Measurements from ENCODE around the gene AKAP17A. TPM values are rescaled to one million over a fixed set of nuclear protein-coding genes. Genes with fewer than 3 reads are reported as not detected.
"Not testable (repeated sequence)": the region's sequence is repeated elsewhere in the genome, so short reads cannot be mapped to it uniquely, and the experiment has no call there.

Gene AKAP17A
- polyA plus RNA-seq, 1 donor from 2014 or later, result 48.7 TPM

GRCh38 chrX:1624861-1625215 is 33.4 kb downstream of the AKAP17A start:
- H4K20me1 ChIP-seq (ENCODE audit: insufficient read depth); H3K9me3 ChIP-seq (ENCODE audit: low read length); H3K4me2 ChIP-seq (ENCODE audit: low read length); H3F3A ChIP-seq (ENCODE audit: insufficient read depth, low read length, poor library complexity, severe bottlenecking); H3K9me2 ChIP-seq (ENCODE audit: insufficient read depth, low read length); H3K27ac ChIP-seq (ENCODE audit: low read length); H3K9ac ChIP-seq (ENCODE audit: low read length); H3K79me2 ChIP-seq (replicated peaks; ENCODE audit: insufficient read depth, low read length); H3K36me3 ChIP-seq (ENCODE audit: insufficient read depth, low read length); H2AFZ ChIP-seq (ENCODE audit: low read depth, low read length); H3K27me3 ChIP-seq (ENCODE audit: insufficient read depth, low read depth, low read length); H3K4me3 ChIP-seq (ENCODE audit: low read length): not testable (repeated sequence)

- no peaks in the 10 kb centered on the region for H3K9me3 ChIP-seq (ENCODE audit: low read length)
Observed at GRCh38 chrX:1629244-1629643, 37.8 kb downstream of the AKAP17A start.

More at GRCh38 chrX:1629244-1629643, 37.8 kb downstream of the AKAP17A start:
- Histone ChIP-seq H3K4me3 (ENCODE audit: low read length) (no peak overlapping the region), H2AFZ (ENCODE audit: low read depth, low read length) (no peak overlapping the region), H3K36me3 (ENCODE audit: insufficient read depth, low read length) (no peaks in the 10 kb centered on the region), H3K9me2 (ENCODE audit: insufficient read depth, low read length) (no peaks in the 10 kb centered on the region), H3K9ac (ENCODE audit: low read length) (no peak overlapping the region), H3K79me2 (replicated peaks; ENCODE audit: insufficient read depth, low read length) (no peaks in the 10 kb centered on the region), H3K27me3 (ENCODE audit: insufficient read depth, low read depth, low read length) (no peaks in the 10 kb centered on the region), H3K4me2 (ENCODE audit: low read length) (no peak overlapping the region), H3K27ac (ENCODE audit: low read length) (no peak overlapping the region), H4K20me1 (ENCODE audit: insufficient read depth) (no peaks in the 10 kb centered on the region), H3F3A (ENCODE audit: insufficient read depth, low read length, poor library complexity, severe bottlenecking) (no peaks in the 10 kb centered on the region)
- TF ChIP-seq EZH2 (IDR thresholded peaks at IDR 0.05; ENCODE audit: borderline replicate concordance, insufficient read depth, low read length, poor library complexity, severe bottlenecking), result no peak
- TF ChIP-seq CTCF (IDR thresholded peaks at IDR 0.05; ENCODE audit: poor library complexity, severe bottlenecking), result no peak
- no peak for TF ChIP-seq SMC3 (conservative IDR thresholded peaks at IDR 0.05; ENCODE audit: poor library complexity)
- no peak for TF ChIP-seq POLR2AphosphoS5 (IDR thresholded peaks at IDR 0.05)
- no peak for TF ChIP-seq EP300 (conservative IDR thresholded peaks at IDR 0.05; ENCODE audit: poor library complexity, severe bottlenecking)
- no peak for TF ChIP-seq MXI1 (conservative IDR thresholded peaks at IDR 0.05; ENCODE audit: poor library complexity, severe bottlenecking)
- no peak for TF ChIP-seq RAD21 (conservative IDR thresholded peaks at IDR 0.05)
- no peak for TF ChIP-seq REST (IDR thresholded peaks at IDR 0.05; ENCODE audit: borderline replicate concordance)
- no peak for TF ChIP-seq TAF1 (IDR thresholded peaks at IDR 0.05; ENCODE audit: low read depth)

Data from neural cell (in vitro differentiated cells).